Glutamatergic neuron (in vitro differentiated cells): ENCODE results near the gene DAZAP1. TPM values are rescaled to one million over a fixed set of nuclear protein-coding genes. Genes with fewer than 3 reads are reported as not detected.
"Not testable (repeated sequence)": the region's sequence is repeated elsewhere in the genome, so short reads cannot be mapped to it uniquely, and the experiment has no call there.

Experiments
- DNase-seq: peaks from one replicate; pipeline ENCODE4 v3.0.0; 2022
- H3K27ac Mint-ChIP-seq: one replicate; pipeline ENCODE4 v1.8.0; 2020; ENCODE audit warnings: mild to moderate bottlenecking, mixed read lengths, inconsistent platforms; ENCODE audit not compliant: unreplicated experiment
- H3K27me3 Mint-ChIP-seq: one replicate; pipeline ENCODE4 v1.8.0; 2020; ENCODE audit warnings: mild to moderate bottlenecking, moderate library complexity, mixed read lengths, inconsistent platforms; ENCODE audit not compliant: unreplicated experiment
- H3K36me3 Mint-ChIP-seq: one replicate; pipeline ENCODE4 v1.8.0; 2020; ENCODE audit warnings: mild to moderate bottlenecking, mixed read lengths, inconsistent platforms; ENCODE audit not compliant: unreplicated experiment
- H3K4me1 Mint-ChIP-seq: one replicate; pipeline ENCODE4 v1.8.0; 2020; ENCODE audit warnings: mild to moderate bottlenecking, low read depth, mixed read lengths, inconsistent platforms; ENCODE audit not compliant: unreplicated experiment
- H3K4me3 Mint-ChIP-seq: one replicate; pipeline ENCODE4 v1.8.0; 2020; ENCODE audit warnings: mild to moderate bottlenecking, mixed read lengths, inconsistent platforms; ENCODE audit not compliant: unreplicated experiment
- H3K9me3 Mint-ChIP-seq: one replicate; pipeline ENCODE4 v1.8.0; 2020; ENCODE audit warnings: mild to moderate bottlenecking, moderate library complexity, mixed read lengths, inconsistent platforms; ENCODE audit not compliant: unreplicated experiment
- CTCF ChIP-seq: fragments of 200-600 bp; sonication (generic); IDR thresholded peaks from one replicate; pipeline ENCODE4 v1.5.0; 2021; ENCODE audit not compliant: partially characterized antibody, unreplicated experiment
- total RNA-seq: library from RNA; stranded (reverse); fragmentation: NEBNext Ultra II Directional; extraction: Animal tissue kit (Norgen Biotek cat#: 25700); gene quantifications from one replicate; pipeline ENCODE4 v1.2.1, GENCODE V29; 2021; ENCODE audit not compliant: unreplicated experiment

Gene DAZAP1
- total RNA-seq, 1 donor from 2014 or later = 135 TPM

- peaks cover 7% of the 10 kb centered on the region for H3K4me1 Mint-ChIP-seq
- no peak for DNase-seq
- no peak for TF ChIP-seq CTCF
- peak overlapping the region; percentile 23 for H3K4me3 Mint-ChIP-seq
- peaks cover 3% of the 10 kb centered on the region for H3K27me3 Mint-ChIP-seq
- peak overlapping the region; percentile 64 for H3K27ac Mint-ChIP-seq
- peaks cover 14% of the 10 kb centered on the region for H3K9me3 Mint-ChIP-seq
- no peaks in the 10 kb centered on the region for H3K36me3 Mint-ChIP-seq
Observed at GRCh38 chr19:1435378-1435989, 28.1 kb downstream of the DAZAP1 start.

- no peaks in the 10 kb centered on the region for H3K36me3 Mint-ChIP-seq
- H3K27ac Mint-ChIP-seq = no peak overlapping the region
Observed at GRCh38 chr19:1437609-1438008, 30.2 kb downstream of the DAZAP1 start.

GRCh38 chr19:1438035-1438932 is 30.9 kb downstream of the DAZAP1 start, which contains the start of gene RPS15:
Gene RPS15 (plus strand): TSS chr19:1438396. CDS start chr19:1438426, 30 bp downstream.
- Mint-ChIP-seq H3K9me3 (peaks cover 16% of the 10 kb centered on the region), H3K27ac (peak within 1 kb of the TSS; percentile 97), H3K36me3 (no peaks in the 10 kb centered on the region), H3K4me1 (peaks cover 7% of the 10 kb centered on the region), H3K27me3 (peaks cover 2% of the 10 kb centered on the region), H3K4me3 (peak within 1 kb of the TSS; percentile 90)
- peak; percentile 97 for DNase-seq
- peak; percentile 85 for TF ChIP-seq CTCF

More at GRCh38 chr19:1437609-1438008, 30.2 kb downstream of the DAZAP1 start:
- Mint-ChIP-seq H3K27me3 (peaks cover 3% of the 10 kb centered on the region), H3K4me1 (peaks cover 7% of the 10 kb centered on the region), H3K4me3 (peak overlapping the region; percentile 90), H3K9me3 (peaks cover 16% of the 10 kb centered on the region)
- DNase-seq = no peak
- TF ChIP-seq CTCF = no peak

- Mint-ChIP-seq H3K9me3 (peaks cover 18% of the 10 kb centered on the region), H3K27me3 (peaks cover 2% of the 10 kb centered on the region), H3K4me3 (peak overlapping the region; percentile 90), H3K36me3 (no peaks in the 10 kb centered on the region), H3K4me1 (peaks cover 7% of the 10 kb centered on the region), H3K27ac (peak overlapping the region; percentile 80)
- no peak for TF ChIP-seq CTCF
- no peak for DNase-seq
Observed at GRCh38 chr19:1438933-1439354, 31.6 kb downstream of the DAZAP1 start.

- not testable (repeated sequence) for H3K36me3 Mint-ChIP-seq, DNase-seq, H3K4me1 Mint-ChIP-seq, H3K27me3 Mint-ChIP-seq
- Mint-ChIP-seq H3K4me3 (peak overlapping the region; percentile 90), H3K27ac (peak overlapping the region; percentile 86), H3K9me3 (peaks cover 20% of the 10 kb centered on the region)
Observed at GRCh38 chr19:1439525-1440417, 32.4 kb downstream of the DAZAP1 start.
